ENCODE measurements around the gene CUZD1. TPM values are rescaled to one million over a fixed set of nuclear protein-coding genes. Genes with fewer than 3 reads are reported as not detected.

The CUZD1 gene
- total RNA-seq, 6 experiments from 2014 or later: 0.34 to 0.60 (median 0.47) TPM

DNA sequence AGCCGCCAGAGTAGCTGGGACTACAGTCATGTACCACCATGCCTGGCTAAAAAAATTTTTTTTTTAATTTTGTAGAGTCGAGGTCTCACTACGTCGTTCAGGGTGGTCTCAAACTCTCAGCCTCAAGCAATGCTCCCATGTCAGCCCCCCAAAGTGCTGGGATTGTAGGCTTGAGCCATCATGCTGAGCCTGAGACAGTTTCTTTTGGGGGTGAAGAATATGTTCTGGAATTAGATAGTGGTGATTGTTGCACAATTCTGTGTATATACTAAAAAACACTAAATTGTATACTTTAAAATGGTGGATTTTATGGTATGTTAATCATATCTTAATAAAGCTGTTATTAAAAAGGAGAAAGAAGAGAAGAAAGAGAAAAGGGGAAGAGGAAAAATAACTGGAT lies 1.5 kb downstream of the CUZD1 start:
- Mint-ChIP-seq H3K27me3 (ENCODE audit: insufficient read depth) (no peaks in the 10 kb centered on the region), H3K36me3 (ENCODE audit: low read depth) (peaks cover 34% of the 10 kb centered on the region), H3K4me3 (no peak overlapping the region), H3K9me3 (no peaks in the 10 kb centered on the region), H3K27ac (no peak overlapping the region), H3K4me1 (ENCODE audit: low read depth) (peaks cover 7% of the 10 kb centered on the region)
- no peak for DNase-seq
- no peak for TF ChIP-seq CTCF (IDR thresholded peaks at IDR 0.05)

DNA sequence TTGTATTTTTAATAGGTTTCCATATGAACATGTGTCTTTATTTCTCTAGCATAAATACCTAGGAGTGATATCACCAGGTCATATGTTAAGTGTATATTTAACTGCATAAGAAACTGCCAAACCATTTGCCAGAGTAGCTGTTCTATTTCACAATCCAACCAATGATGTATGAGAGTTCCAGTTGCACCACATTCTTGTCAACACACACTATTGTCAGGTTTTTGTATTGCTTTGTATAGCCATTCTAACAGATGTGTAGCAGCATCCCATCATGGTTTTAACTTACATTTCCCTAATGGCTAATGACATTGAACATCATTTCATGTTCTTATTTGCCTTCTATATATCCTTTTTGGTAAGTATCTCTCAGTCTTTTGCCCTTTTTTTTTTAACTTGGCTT lies 4.1 kb downstream of the CUZD1 start:
- no peak overlapping the region for H3K27ac Mint-ChIP-seq
- no peak overlapping the region for H3K4me3 Mint-ChIP-seq
- H3K4me1 Mint-ChIP-seq (ENCODE audit: low read depth): no peaks in the 10 kb centered on the region
- no peaks in the 10 kb centered on the region for H3K9me3 Mint-ChIP-seq
- peaks cover 34% of the 10 kb centered on the region for H3K36me3 Mint-ChIP-seq (ENCODE audit: low read depth)
- H3K27me3 Mint-ChIP-seq (ENCODE audit: insufficient read depth): no peaks in the 10 kb centered on the region
- no peak for DNase-seq
- TF ChIP-seq CTCF (IDR thresholded peaks at IDR 0.05): no peak

- DNase-seq: no peak
- Mint-ChIP-seq H3K4me1 (ENCODE audit: low read depth) (no peaks in the 10 kb centered on the region), H3K27ac (no peak overlapping the region), H3K9me3 (no peaks in the 10 kb centered on the region), H3K36me3 (ENCODE audit: low read depth) (peaks cover 36% of the 10 kb centered on the region), H3K4me3 (no peak overlapping the region), H3K27me3 (ENCODE audit: insufficient read depth) (no peaks in the 10 kb centered on the region)
- no peak for TF ChIP-seq CTCF (IDR thresholded peaks at IDR 0.05)
Measured at GRCh38 chr10:122839505-122839904, 6.2 kb downstream of the CUZD1 start.

GRCh38 chr10:122838880-122839279 lies 6.8 kb downstream of the CUZD1 start:
- no peaks in the 10 kb centered on the region for H3K9me3 Mint-ChIP-seq
- peaks cover 38% of the 10 kb centered on the region for H3K36me3 Mint-ChIP-seq (ENCODE audit: low read depth)
- no peak for DNase-seq
- no peak overlapping the region for H3K4me3 Mint-ChIP-seq
- H3K27ac Mint-ChIP-seq: no peak overlapping the region
- H3K4me1 Mint-ChIP-seq (ENCODE audit: low read depth): no peaks in the 10 kb centered on the region
- TF ChIP-seq CTCF (IDR thresholded peaks at IDR 0.05): no peak
- H3K27me3 Mint-ChIP-seq (ENCODE audit: insufficient read depth): no peaks in the 10 kb centered on the region

GRCh38 chr10:122835908-122836307 lies 9.7 kb downstream of the CUZD1 start:
- no peak overlapping the region for H3K4me3 Mint-ChIP-seq
- no peak overlapping the region for H3K27ac Mint-ChIP-seq
- no peaks in the 10 kb centered on the region for H3K9me3 Mint-ChIP-seq
- peaks cover 38% of the 10 kb centered on the region for H3K36me3 Mint-ChIP-seq (ENCODE audit: low read depth)
- no peaks in the 10 kb centered on the region for H3K27me3 Mint-ChIP-seq (ENCODE audit: insufficient read depth)
- no peaks in the 10 kb centered on the region for H3K4me1 Mint-ChIP-seq (ENCODE audit: low read depth)
- no peak for DNase-seq
- no peak for TF ChIP-seq CTCF (IDR thresholded peaks at IDR 0.05)

DNA sequence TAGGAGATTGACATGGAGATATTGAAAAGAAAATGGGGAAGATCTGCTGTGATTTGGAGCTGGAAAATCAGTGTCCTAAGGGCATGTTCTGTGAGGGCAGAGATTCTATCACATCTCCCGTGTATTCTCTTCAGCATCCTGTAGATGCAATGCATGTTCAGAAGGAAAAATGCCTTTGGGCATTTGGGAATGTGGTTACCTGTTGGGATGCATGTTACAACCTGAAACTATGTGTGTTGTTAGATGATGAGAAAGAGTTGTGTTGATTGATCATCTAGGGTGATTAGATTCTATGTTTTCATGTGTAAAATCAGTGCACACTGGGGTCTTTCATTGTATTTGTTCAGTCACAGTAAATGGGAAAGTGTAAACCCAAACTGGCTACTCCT lies 14.7 kb downstream of the CUZD1 start:
- no peak overlapping the region for H3K4me3 Mint-ChIP-seq
- H3K27ac Mint-ChIP-seq: no peak overlapping the region
- DNase-seq: no peak
- no peaks in the 10 kb centered on the region for H3K4me1 Mint-ChIP-seq (ENCODE audit: low read depth)
- H3K36me3 Mint-ChIP-seq (ENCODE audit: low read depth): peaks cover 32% of the 10 kb centered on the region
- H3K27me3 Mint-ChIP-seq (ENCODE audit: insufficient read depth): no peaks in the 10 kb centered on the region
- TF ChIP-seq CTCF (IDR thresholded peaks at IDR 0.05): no peak
- H3K9me3 Mint-ChIP-seq: no peaks in the 10 kb centered on the region

Measured in HFFc6 (cell line).